Measurements from ENCODE around the gene HYOU1.

GRCh38 chr11:119052163-119052814, 4.7 kb downstream of the HYOU1 start:
- TF ChIP-seq POLR2A (IDR thresholded peaks at IDR 0.05; ENCODE audit: low read depth, low read length): no peak; the same call in 1 of the 2 replicates
- TF ChIP-seq SPI1 (IDR thresholded peaks at IDR 0.05; ENCODE audit: low read depth, low read length): no peak
- TF ChIP-seq PAX5 (IDR thresholded peaks at IDR 0.05; ENCODE audit: insufficient read depth, low read length, severe bottlenecking): no peak
- TF ChIP-seq POLR2AphosphoS5 (IDR thresholded peaks at IDR 0.05; ENCODE audit: low read depth, low read length): no peak
